ENCODE data around the gene FBXW8. TPM values are rescaled to one million over a fixed set of nuclear protein-coding genes. Genes with fewer than 3 reads are reported as not detected.
A peak's percentile ranks its signal among the peaks of the same experiment; 100 is the strongest.

Gene FBXW8
- total RNA-seq, 2 donors from 2014 or later: 26.1 to 34.7 TPM

DNA sequence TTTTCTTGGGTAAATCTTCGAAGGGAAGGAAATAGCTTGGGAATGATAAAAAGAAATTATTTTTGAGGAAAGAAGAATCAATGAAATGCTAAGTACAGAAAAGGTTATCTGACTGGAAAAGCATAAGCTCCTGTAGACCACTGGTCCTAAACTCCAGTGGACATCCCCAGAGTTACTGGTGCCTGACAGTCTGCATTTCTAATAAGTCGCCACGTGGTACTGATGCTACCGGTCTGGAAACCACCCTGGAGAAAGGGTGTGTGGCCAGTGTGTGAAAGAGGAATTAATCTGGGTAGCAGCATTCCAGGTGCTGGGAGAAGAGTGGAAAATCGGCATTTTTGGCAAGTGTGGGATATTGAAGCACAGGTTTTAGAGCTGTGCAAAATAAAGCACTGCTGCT, 73.3 kb downstream of the FBXW8 start:
- DNase-seq: peak; percentile 24
- peaks cover 35% of the 10 kb centered on the region for H3K36me3 Mint-ChIP-seq (ENCODE audit: low read depth)

DNA sequence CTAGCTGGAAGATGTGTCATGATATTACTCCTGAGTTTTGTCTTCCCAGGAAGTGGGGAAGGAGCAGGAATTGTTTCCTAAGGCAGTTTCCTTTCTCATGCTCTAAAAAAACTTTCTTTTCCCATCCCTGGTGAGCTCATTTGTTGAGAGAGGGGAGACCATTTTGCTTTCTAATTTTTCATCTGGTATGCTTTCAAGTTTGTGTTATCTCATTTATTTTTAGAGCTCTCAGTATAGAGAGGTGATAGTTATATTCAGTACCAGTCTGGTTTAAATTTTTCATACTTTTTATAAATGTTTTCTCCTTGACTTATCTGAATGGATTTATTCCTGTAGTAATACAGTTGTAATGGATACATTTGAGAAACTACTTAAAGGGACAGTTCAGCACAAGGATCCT, 79.6 kb downstream of the FBXW8 start:
- H3K9me3 Mint-ChIP-seq: no peaks in the 10 kb centered on the region
- Histone ChIP-seq H3K4me1 (ENCODE audit: control insufficient read depth, insufficient read depth, low read length) (no peaks in the 10 kb centered on the region), H3K27ac (ENCODE audit: low read depth, low read length) (no peak overlapping the region), H3K9me3 (ENCODE audit: control insufficient read depth, low read length) (no peaks in the 10 kb centered on the region), H3K27me3 (ENCODE audit: control insufficient read depth, insufficient read depth, low read length, poor library complexity, severe bottlenecking) (no peaks in the 10 kb centered on the region), H3K9ac (ENCODE audit: extremely low read depth, low read length, poor library complexity, severe bottlenecking) (no peak overlapping the region), H3K36me3 (ENCODE audit: control insufficient read depth, insufficient read depth, low read length) (peaks cover 30% of the 10 kb centered on the region), H3K4me3 (ENCODE audit: low read length) (no peak overlapping the region)
- no peaks in the 10 kb centered on the region for H3K27me3 Mint-ChIP-seq (ENCODE audit: insufficient read depth)
- no peak for DNase-seq
- peaks cover 60% of the 10 kb centered on the region for H3K36me3 Mint-ChIP-seq (ENCODE audit: low read depth)
- TF ChIP-seq, protein P1, sequence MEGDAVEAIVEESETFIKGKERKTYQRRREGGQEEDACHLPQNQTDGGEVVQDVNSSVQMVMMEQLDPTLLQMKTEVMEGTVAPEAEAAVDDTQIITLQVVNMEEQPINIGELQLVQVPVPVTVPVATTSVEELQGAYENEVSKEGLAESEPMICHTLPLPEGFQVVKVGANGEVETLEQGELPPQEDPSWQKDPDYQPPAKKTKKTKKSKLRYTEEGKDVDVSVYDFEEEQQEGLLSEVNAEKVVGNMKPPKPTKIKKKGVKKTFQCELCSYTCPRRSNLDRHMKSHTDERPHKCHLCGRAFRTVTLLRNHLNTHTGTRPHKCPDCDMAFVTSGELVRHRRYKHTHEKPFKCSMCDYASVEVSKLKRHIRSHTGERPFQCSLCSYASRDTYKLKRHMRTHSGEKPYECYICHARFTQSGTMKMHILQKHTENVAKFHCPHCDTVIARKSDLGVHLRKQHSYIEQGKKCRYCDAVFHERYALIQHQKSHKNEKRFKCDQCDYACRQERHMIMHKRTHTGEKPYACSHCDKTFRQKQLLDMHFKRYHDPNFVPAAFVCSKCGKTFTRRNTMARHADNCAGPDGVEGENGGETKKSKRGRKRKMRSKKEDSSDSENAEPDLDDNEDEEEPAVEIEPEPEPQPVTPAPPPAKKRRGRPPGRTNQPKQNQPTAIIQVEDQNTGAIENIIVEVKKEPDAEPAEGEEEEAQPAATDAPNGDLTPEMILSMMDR (conservative IDR thresholded peaks at IDR 0.05): no peak
- H3K4me1 Mint-ChIP-seq: no peaks in the 10 kb centered on the region
- H3K4me3 Mint-ChIP-seq: no peak overlapping the region
- no peak overlapping the region for H3K27ac Mint-ChIP-seq

More for the DNA sequence above, 73.3 kb downstream of the FBXW8 start:
- Histone ChIP-seq H3K27ac (ENCODE audit: low read depth, low read length) (no peak overlapping the region), H3K4me1 (ENCODE audit: control insufficient read depth, insufficient read depth, low read length) (no peaks in the 10 kb centered on the region), H3K27me3 (ENCODE audit: control insufficient read depth, insufficient read depth, low read length, poor library complexity, severe bottlenecking) (no peaks in the 10 kb centered on the region), H3K9me3 (ENCODE audit: control insufficient read depth, low read length) (no peaks in the 10 kb centered on the region), H3K36me3 (ENCODE audit: control insufficient read depth, insufficient read depth, low read length) (peaks cover 3% of the 10 kb centered on the region), H3K9ac (ENCODE audit: extremely low read depth, low read length, poor library complexity, severe bottlenecking) (no peak overlapping the region), H3K4me3 (ENCODE audit: low read length) (no peak overlapping the region)
- Mint-ChIP-seq H3K4me1 (no peaks in the 10 kb centered on the region), H3K4me3 (no peak overlapping the region), H3K27me3 (ENCODE audit: insufficient read depth) (no peaks in the 10 kb centered on the region), H3K9me3 (no peaks in the 10 kb centered on the region), H3K27ac (no peak overlapping the region)
- WGBS, 2 experiments (ENCODE audit: insufficient coverage in 1 of 2, insufficient read length in 1 of 2): 57 to 63% methylated on average over 5 of the region's 5 CpGs
- TF ChIP-seq, protein P1 (conservative IDR thresholded peaks at IDR 0.05): no peak

DNA sequence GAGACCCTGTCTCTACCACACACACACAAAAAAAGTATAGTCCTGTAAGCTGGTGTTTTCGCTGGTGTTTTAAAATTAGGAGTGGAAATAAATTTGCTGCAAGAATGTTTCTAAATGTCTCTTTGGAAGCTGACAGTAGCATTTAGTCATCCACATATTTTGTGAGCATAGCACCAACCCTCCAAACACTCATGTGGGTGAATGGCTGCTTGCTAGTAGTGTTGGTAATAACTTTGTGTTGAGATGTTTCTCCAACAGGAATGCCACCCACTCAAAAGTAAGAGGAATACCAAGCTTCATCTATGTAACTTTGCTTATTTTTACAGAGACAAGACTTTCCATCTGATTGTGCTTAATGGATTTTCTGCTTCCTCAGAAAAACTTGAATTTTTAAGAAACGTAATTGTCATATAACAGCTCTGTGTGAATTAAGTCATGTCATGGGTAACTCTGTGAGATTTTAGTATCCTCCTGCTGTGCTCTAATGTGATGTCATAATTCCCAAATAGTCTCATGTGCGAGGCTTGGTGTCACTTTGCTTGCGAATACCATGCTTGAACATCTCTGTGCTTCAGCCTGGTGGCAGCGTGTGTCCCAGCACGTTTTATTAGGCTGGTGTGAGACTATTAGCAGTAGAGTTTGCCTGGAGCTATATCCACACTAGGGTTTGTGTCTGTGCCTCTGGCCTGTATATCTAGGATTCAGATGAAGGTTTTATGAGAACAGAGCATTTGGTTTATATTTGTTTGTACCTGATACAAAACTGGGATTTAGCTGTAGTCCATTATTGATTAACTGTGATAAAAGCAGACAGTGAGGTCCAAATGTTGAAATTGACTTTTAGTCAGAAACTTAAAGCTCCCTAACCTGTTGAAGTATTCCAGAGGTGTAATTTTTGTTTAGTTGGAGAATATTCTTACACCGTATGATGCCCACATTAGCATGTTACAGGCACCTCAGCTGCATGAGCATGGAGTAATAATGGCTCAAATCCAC, 80.5 kb downstream of the FBXW8 start:
- Histone ChIP-seq H3K36me3 (ENCODE audit: control insufficient read depth, insufficient read depth, low read length) (peaks cover 30% of the 10 kb centered on the region), H3K27me3 (ENCODE audit: control insufficient read depth, insufficient read depth, low read length, poor library complexity, severe bottlenecking) (no peaks in the 10 kb centered on the region), H3K4me1 (ENCODE audit: control insufficient read depth, insufficient read depth, low read length) (no peaks in the 10 kb centered on the region), H3K9ac (ENCODE audit: extremely low read depth, low read length, poor library complexity, severe bottlenecking) (no peak overlapping the region), H3K4me3 (ENCODE audit: low read length) (no peak overlapping the region), H3K9me3 (ENCODE audit: control insufficient read depth, low read length) (no peaks in the 10 kb centered on the region), H3K27ac (ENCODE audit: low read depth, low read length) (no peak overlapping the region)
- H3K36me3 Mint-ChIP-seq (ENCODE audit: low read depth): peaks cover 57% of the 10 kb centered on the region
- H3K4me3 Mint-ChIP-seq: no peak overlapping the region
- TF ChIP-seq, protein P1 (conservative IDR thresholded peaks at IDR 0.05): no peak
- H3K4me1 Mint-ChIP-seq: no peaks in the 10 kb centered on the region
- 94 to 95% methylated on average over 6 to 7 of the region's 7 CpGs for WGBS, 2 experiments (ENCODE audit: insufficient coverage in 1 of 2, insufficient read length in 1 of 2)
- no peak overlapping the region for H3K27ac Mint-ChIP-seq
- H3K9me3 Mint-ChIP-seq: no peaks in the 10 kb centered on the region
- H3K27me3 Mint-ChIP-seq (ENCODE audit: insufficient read depth): no peaks in the 10 kb centered on the region
- DNase-seq: no peak

All from endodermal cell (in vitro differentiated cells).